Liver (tissue), 9 donors: ENCODE data around the gene HAND2. TPM values are rescaled to one million over a fixed set of nuclear protein-coding genes. Genes with fewer than 3 reads are reported as not detected.
A peak's percentile ranks its signal among the peaks of the same experiment; 100 is the strongest.

Source experiments
- DNase-seq: peaks from one replicate; pipeline ENCODE4 v3.0.0-alpha.2; 2017; ENCODE audit warnings: low spot score
- H3K27ac ChIP-seq, 2 donors: one replicate each; pipeline ENCODE4 v1.7.0; 2013; ENCODE audit warnings: inconsistent platforms in 2 of 2, low read length in 2 of 2, control low read depth in 1 of 2, low read depth in 1 of 2, mild to moderate bottlenecking in 1 of 2
- H3K27me3 ChIP-seq, 4 donors: one replicate each; pipeline versions ENCODE4 v1.6.1 to v1.7.0; 2013; ENCODE audit warnings: low read length in 3 of 4, inconsistent platforms in 1 of 4, mild to moderate bottlenecking in 1 of 4, moderate library complexity in 1 of 4; ENCODE audit not compliant: control insufficient read depth in 4 of 4, insufficient read depth in 4 of 4
- H3K36me3 ChIP-seq, 4 donors: one replicate each; pipeline versions ENCODE4 v1.6.1 to v1.7.0; 2013; ENCODE audit warnings: low read length in 3 of 4, mild to moderate bottlenecking in 3 of 4, low read depth in 1 of 4, moderate library complexity in 1 of 4; ENCODE audit not compliant: control insufficient read depth in 4 of 4, insufficient read depth in 3 of 4
- H3K4me1 ChIP-seq, 4 donors: one replicate each; pipeline versions ENCODE4 v1.6.1 to v1.7.0; 2013; ENCODE audit warnings: low read length in 3 of 4, mild to moderate bottlenecking in 3 of 4, moderate library complexity in 1 of 4; ENCODE audit not compliant: control insufficient read depth in 4 of 4, insufficient read depth in 4 of 4
- H3K4me3 ChIP-seq, 3 donors: one replicate each; pipeline versions ENCODE4 v1.6.1 to v1.7.0; 2013; ENCODE audit warnings: low read length in 3 of 3, control low read depth in 1 of 3, low read depth in 1 of 3, mild to moderate bottlenecking in 1 of 3
- H3K9ac ChIP-seq, 2 donors: one replicate each; pipeline ENCODE4 v1.7.0; 2013; ENCODE audit warnings: low read length in 2 of 2, mild to moderate bottlenecking in 2 of 2, moderate library complexity in 2 of 2, control low read depth in 1 of 2, low read depth in 1 of 2
- H3K9me3 ChIP-seq, 4 donors: one replicate each; pipeline versions ENCODE4 v1.6.1 to v1.7.0; 2013; ENCODE audit warnings: low read length in 3 of 4; ENCODE audit not compliant: control insufficient read depth in 4 of 4
- EGR1 ChIP-seq, 2 donors: IDR thresholded peaks; 2 replicates each; pipeline ENCODE4 v1.6.1; 2016 to 2018; ENCODE audit warnings: antibody characterized with exemption in 2 of 2, low read depth in 2 of 2
- FOXA1 ChIP-seq: IDR thresholded peaks from 2 replicates; pipeline ENCODE4 v1.6.1; 2016; ENCODE audit warnings: antibody characterized with exemption
- FOXA2 ChIP-seq: IDR thresholded peaks from 2 replicates; pipeline ENCODE4 v1.6.1; 2016; ENCODE audit warnings: antibody characterized with exemption
- GABPA ChIP-seq, 2 donors: IDR thresholded peaks in 1 of 2; conservative IDR thresholded peaks in 1 of 2; 2 replicates each; pipeline ENCODE4 v1.6.1; 2016; ENCODE audit warnings: antibody characterized with exemption in 2 of 2, mild to moderate bottlenecking in 1 of 2, moderate library complexity in 1 of 2
- HNF4A ChIP-seq, 2 donors: conservative IDR thresholded peaks; 2 replicates each; pipeline ENCODE4 v1.6.1; 2016; ENCODE audit warnings: antibody characterized with exemption in 2 of 2, mild to moderate bottlenecking in 2 of 2
- HNF4G ChIP-seq: IDR thresholded peaks from 2 replicates; pipeline ENCODE4 v1.6.1; 2016; ENCODE audit warnings: antibody characterized with exemption
- JUND ChIP-seq, 2 donors: IDR thresholded peaks; 2 replicates each; pipeline ENCODE4 v1.6.1; 2016; ENCODE audit warnings: antibody characterized with exemption in 2 of 2
- NR2F2 ChIP-seq: IDR thresholded peaks from 2 replicates; pipeline ENCODE4 v1.6.1; 2016; ENCODE audit warnings: antibody characterized with exemption
- RAD21 ChIP-seq, 2 donors: IDR thresholded peaks; 2 replicates each; pipeline ENCODE4 v1.6.1; 2016; ENCODE audit warnings: antibody characterized with exemption in 2 of 2, mild to moderate bottlenecking in 2 of 2
- RXRA ChIP-seq, 2 donors: IDR thresholded peaks; 2 replicates each; pipeline ENCODE4 v1.6.1; 2017 to 2018; ENCODE audit warnings: antibody characterized with exemption in 2 of 2, mild to moderate bottlenecking in 1 of 2
- SP1 ChIP-seq: IDR thresholded peaks from 2 replicates; pipeline ENCODE4 v1.6.1; 2018; ENCODE audit warnings: antibody characterized with exemption, mild to moderate bottlenecking
- TAF1 ChIP-seq: conservative IDR thresholded peaks from 2 replicates; pipeline ENCODE4 v1.6.1; 2016; ENCODE audit warnings: antibody characterized with exemption, mild to moderate bottlenecking
- YY1 ChIP-seq: IDR thresholded peaks from 2 replicates; pipeline ENCODE4 v1.6.1; 2016; ENCODE audit warnings: antibody characterized with exemption, mild to moderate bottlenecking
- WGBS: extraction: QIAGEN DNeasy Blood & Tissue Kit; methylation state at CpG from one replicate; pipeline ENCODE4 v1.1.7; 2013; 5-methylcytosine and 5-hydroxymethylcytosine counted together
- polyA plus RNA-seq, 2 donors: library from polyadenylated mRNA; stranded (reverse) in 1 of 2; unstranded in 1 of 2; fragments of 200-250 nt in 1 of 2; fragments of >200 nt in 1 of 2; fragmentation: Nextera tagmentation in 1 of 2; extraction: Ambion mirVana in 1 of 2; gene quantifications; one replicate each; pipeline versions ENCODE4 v1.2.1 to v1.2.3, GENCODE V29; 2013 to 2015
- total RNA-seq, 2 donors: library from RNA; depleted of rRNA; stranded (reverse); fragments of >200 nt; gene quantifications; one replicate each; pipeline ENCODE4 v1.2.3, GENCODE V29; 2014
- TF ChIP-seq, protein P1 (sequence below): IDR thresholded peaks from 2 replicates; pipeline ENCODE4 v1.6.1; 2016; ENCODE audit warnings: antibody characterized with exemption
- TF ChIP-seq, protein P2 (sequence below): IDR thresholded peaks from 2 replicates; pipeline ENCODE4 v1.6.1; 2016; ENCODE audit warnings: antibody characterized with exemption
- TF ChIP-seq, protein P3 (sequence below): IDR thresholded peaks from 2 replicates; pipeline ENCODE4 v1.6.1; 2016; ENCODE audit warnings: antibody characterized with exemption, mild to moderate bottlenecking
- TF ChIP-seq, protein P4 (sequence below): fragments of 150-350 bp; IDR thresholded peaks from 2 replicates; pipeline ENCODE4 v1.5.1; 2017; ENCODE audit warnings: improper control_type of control experiment, low read depth, low read length; ENCODE audit not compliant: missing input control
- TF ChIP-seq, protein P5 (sequence below): IDR thresholded peaks from 2 replicates; pipeline ENCODE4 v1.6.1; 2016; ENCODE audit warnings: antibody characterized with exemption
- donor health status: healthy.
- donor health status: healthy.
- donor health status: healthy.
- donor health status: healthy.
- donor health status: healthy.

The HAND2 gene
- total and polyA plus RNA-seq, 4 donors = 2.1 to 4.7 (median 3.7) TPM

DNA sequence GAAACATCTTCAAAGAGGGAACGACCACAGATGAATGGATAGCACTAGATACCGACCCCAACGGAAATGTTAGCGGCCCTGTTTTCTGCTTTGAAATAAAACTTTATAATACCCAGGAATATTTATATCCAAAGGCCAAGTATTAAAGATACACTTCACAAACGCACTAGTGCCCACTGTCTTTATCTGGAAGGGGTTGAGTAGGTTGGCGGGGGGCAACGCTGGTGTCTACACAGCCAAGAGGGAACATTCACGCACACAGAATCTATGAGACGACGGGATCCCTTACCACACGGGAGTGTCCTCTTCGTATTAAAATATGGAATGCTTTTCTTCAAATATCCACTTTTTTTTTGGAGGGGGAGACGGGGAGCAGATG is 3.3 kb downstream of the HAND2 start:
- WGBS = 12% methylated on average over 13 of the region's 13 CpGs
- H3K4me3 ChIP-seq = peak overlapping the region in 1 of 3 donors; percentile 45
- peak overlapping the region in 1 of 2 donors; percentile 42 for H3K27ac ChIP-seq
- peaks cover 13 to 29% (median 16%) of the 10 kb centered on the region in 4 donors for H3K4me1 ChIP-seq
- TF ChIP-seq, protein P1, sequence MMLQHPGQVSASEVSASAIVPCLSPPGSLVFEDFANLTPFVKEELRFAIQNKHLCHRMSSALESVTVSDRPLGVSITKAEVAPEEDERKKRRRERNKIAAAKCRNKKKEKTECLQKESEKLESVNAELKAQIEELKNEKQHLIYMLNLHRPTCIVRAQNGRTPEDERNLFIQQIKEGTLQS = no peak
- TF ChIP-seq, protein P2, sequence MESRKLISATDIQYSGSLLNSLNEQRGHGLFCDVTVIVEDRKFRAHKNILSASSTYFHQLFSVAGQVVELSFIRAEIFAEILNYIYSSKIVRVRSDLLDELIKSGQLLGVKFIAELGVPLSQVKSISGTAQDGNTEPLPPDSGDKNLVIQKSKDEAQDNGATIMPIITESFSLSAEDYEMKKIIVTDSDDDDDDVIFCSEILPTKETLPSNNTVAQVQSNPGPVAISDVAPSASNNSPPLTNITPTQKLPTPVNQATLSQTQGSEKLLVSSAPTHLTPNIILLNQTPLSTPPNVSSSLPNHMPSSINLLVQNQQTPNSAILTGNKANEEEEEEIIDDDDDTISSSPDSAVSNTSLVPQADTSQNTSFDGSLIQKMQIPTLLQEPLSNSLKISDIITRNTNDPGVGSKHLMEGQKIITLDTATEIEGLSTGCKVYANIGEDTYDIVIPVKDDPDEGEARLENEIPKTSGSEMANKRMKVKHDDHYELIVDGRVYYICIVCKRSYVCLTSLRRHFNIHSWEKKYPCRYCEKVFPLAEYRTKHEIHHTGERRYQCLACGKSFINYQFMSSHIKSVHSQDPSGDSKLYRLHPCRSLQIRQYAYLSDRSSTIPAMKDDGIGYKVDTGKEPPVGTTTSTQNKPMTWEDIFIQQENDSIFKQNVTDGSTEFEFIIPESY = no peak
- TF ChIP-seq, protein P3, sequence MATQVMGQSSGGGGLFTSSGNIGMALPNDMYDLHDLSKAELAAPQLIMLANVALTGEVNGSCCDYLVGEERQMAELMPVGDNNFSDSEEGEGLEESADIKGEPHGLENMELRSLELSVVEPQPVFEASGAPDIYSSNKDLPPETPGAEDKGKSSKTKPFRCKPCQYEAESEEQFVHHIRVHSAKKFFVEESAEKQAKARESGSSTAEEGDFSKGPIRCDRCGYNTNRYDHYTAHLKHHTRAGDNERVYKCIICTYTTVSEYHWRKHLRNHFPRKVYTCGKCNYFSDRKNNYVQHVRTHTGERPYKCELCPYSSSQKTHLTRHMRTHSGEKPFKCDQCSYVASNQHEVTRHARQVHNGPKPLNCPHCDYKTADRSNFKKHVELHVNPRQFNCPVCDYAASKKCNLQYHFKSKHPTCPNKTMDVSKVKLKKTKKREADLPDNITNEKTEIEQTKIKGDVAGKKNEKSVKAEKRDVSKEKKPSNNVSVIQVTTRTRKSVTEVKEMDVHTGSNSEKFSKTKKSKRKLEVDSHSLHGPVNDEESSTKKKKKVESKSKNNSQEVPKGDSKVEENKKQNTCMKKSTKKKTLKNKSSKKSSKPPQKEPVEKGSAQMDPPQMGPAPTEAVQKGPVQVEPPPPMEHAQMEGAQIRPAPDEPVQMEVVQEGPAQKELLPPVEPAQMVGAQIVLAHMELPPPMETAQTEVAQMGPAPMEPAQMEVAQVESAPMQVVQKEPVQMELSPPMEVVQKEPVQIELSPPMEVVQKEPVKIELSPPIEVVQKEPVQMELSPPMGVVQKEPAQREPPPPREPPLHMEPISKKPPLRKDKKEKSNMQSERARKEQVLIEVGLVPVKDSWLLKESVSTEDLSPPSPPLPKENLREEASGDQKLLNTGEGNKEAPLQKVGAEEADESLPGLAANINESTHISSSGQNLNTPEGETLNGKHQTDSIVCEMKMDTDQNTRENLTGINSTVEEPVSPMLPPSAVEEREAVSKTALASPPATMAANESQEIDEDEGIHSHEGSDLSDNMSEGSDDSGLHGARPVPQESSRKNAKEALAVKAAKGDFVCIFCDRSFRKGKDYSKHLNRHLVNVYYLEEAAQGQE = no peak
- TF ChIP-seq YY1 (no peak), GABPA (IDR thresholded peaks at IDR 0.05 in 1 of 2, conservative IDR thresholded peaks at IDR 0.05 in 1 of 2) (no peak), HNF4G (no peak), RXRA (IDR thresholded peaks at IDR 0.05) (no peak), RAD21 (IDR thresholded peaks at IDR 0.05) (no peak), EGR1 (IDR thresholded peaks at IDR 0.05; ENCODE audit: low read depth in 2 of 2) (no peak), FOXA2 (no peak), JUND (IDR thresholded peaks at IDR 0.05) (no peak), SP1 (no peak), HNF4A (conservative IDR thresholded peaks at IDR 0.05) (no peak), FOXA1 (no peak), NR2F2 (no peak), TAF1 (no peak)
- TF ChIP-seq, protein P4, sequence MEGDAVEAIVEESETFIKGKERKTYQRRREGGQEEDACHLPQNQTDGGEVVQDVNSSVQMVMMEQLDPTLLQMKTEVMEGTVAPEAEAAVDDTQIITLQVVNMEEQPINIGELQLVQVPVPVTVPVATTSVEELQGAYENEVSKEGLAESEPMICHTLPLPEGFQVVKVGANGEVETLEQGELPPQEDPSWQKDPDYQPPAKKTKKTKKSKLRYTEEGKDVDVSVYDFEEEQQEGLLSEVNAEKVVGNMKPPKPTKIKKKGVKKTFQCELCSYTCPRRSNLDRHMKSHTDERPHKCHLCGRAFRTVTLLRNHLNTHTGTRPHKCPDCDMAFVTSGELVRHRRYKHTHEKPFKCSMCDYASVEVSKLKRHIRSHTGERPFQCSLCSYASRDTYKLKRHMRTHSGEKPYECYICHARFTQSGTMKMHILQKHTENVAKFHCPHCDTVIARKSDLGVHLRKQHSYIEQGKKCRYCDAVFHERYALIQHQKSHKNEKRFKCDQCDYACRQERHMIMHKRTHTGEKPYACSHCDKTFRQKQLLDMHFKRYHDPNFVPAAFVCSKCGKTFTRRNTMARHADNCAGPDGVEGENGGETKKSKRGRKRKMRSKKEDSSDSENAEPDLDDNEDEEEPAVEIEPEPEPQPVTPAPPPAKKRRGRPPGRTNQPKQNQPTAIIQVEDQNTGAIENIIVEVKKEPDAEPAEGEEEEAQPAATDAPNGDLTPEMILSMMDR = no peak
- TF ChIP-seq, protein P5, sequence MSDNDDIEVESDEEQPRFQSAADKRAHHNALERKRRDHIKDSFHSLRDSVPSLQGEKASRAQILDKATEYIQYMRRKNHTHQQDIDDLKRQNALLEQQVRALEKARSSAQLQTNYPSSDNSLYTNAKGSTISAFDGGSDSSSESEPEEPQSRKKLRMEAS = no peak
- H3K36me3 ChIP-seq = no peaks in the 10 kb centered on the region
- H3K9me3 ChIP-seq = no peaks in the 10 kb centered on the region
- H3K27me3 ChIP-seq = peaks cover 8 to 30% (median 26%) of the 10 kb centered on the region in 4 donors
- no peak for DNase-seq
- H3K9ac ChIP-seq = no peak overlapping the region
